CD1c-positive myeloid dendritic cell (primary cell): ENCODE results near the gene RAP2B.
"Not testable (repeated sequence)": the region's sequence is repeated elsewhere in the genome, so short reads cannot be mapped to it uniquely, and the experiment has no call there.

Source experiments
- DNase-seq: peaks from one replicate; pipeline ENCODE4 v3.0.0-alpha.2; 2016; ENCODE audit errors: extremely low spot score

RAP2B gene

GRCh38 chr3:153193786-153194476, 31.9 kb downstream of the RAP2B start:
- not testable (repeated sequence) for DNase-seq

GRCh38 chr3:153195349-153195879, 33.4 kb downstream of the RAP2B start:
- no peak for DNase-seq

DNA sequence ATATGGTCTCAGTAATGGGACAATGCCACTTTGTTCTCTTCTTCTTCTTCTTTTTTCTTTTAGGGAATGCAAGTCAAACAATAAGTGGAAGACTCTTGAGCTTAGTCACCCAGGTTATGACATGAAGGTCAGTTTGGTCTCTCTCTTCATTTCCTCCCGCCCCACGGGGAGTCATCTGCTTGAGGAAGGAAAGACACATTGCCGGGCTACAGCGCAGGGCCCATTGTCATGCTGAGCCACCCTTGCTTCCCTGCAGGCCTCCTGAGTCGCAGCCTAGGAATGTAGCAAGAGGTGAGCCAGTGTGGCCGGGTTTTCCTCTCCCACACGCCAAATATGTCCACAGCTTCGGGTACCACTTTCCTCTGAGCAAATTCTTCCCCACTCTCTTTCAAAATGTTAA, 47.6 kb downstream of the RAP2B start:
- DNase-seq = peak; percentile 56

- DNase-seq = no peak
These were observed 48.1 kb downstream of the RAP2B start for GRCh38 chr3:153210146-153210545.

DNA sequence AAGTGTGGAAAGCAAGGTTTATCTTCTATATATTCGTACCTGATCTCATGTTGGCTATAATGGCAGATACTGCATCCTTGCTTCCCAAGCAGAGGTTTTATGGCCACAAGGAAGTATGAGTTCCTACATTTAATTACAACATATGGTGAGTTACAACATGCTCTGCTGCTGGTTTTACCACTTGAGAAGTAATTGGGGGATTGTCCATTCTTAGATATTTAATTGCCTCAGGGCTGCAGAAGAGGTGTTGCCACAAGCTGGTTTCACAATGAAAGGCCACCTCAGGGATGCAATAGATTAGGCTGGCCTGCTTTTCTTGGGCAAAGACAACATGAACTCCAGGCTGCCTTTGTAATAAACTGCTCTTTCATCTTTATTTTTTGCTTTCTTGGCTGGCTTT, 48.6 kb downstream of the RAP2B start:
- DNase-seq = peak; percentile 53

DNA sequence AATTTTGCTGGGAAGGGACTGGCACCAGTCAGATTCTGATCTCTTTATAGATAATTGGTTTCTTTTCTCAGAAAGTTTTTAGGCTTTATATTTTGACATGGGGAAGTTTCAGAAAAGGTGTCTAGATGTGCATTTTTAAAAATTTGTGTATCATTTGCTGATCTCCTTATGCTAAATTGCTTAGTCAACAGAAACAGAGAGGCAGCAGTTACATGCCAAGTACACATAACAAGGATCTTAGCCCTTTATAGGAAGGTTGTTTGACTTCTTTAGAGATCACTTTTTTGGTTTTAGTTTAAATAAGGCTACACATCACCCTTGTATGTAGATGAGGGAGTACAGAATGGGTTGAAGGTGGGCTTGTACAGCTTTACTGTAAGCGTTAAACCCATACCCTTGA, 53.5 kb downstream of the RAP2B start:
- no peak for DNase-seq

DNA sequence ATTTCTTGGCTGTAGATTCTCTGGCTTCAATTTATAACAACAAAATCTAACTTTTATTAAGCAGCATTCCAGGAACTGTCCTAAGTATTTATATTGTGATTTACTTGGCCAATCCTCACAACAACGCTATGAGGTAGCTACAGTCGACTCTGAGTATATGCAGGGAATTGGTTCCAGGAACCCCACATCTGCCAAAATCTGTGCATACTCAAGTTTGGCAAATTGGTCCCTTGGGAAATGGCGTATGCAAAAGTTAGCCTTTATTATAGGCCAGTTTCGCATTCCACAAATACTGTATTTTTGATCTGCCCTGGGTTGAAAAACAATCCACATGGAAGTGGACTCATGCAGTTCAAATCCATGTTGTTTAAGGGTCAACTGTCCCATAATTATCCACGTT, 53.9 kb downstream of the RAP2B start:
- DNase-seq = no peak

DNA sequence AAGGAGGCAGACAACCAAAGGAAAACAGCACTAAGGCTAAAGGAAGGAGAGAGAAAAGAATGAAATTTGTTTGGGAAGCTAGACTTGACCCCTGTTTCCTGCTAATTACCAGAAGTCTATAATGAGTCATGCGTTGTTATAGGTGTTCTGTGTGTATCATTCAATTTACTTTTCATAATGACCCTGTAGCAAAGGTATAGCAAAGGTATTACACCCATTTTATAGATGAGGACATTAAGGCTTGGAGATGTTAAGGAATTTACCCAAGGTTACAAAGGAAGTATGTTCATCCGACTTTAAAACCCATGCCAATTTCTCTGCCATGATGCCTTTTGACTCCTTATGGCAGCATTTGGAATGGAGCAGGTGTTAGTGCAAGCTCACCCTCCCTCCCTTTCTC, 54.9 kb downstream of the RAP2B start:
- no peak for DNase-seq

GRCh38 chr3:153219146-153219545, 57.1 kb downstream of the RAP2B start:
- no peak for DNase-seq
